Osteoblast (primary cell): Measurements from ENCODE around the gene EPHA10. TPM values are rescaled to one million over a fixed set of nuclear protein-coding genes. Genes with fewer than 3 reads are reported as not detected.

Experiments
- DNase-seq: peaks from one replicate; pipeline ENCODE4 v3.0.0; 2011; ENCODE audit warnings: low spot score, mixed read lengths; ENCODE audit not compliant: insufficient read length; ENCODE audit errors: missing footprints
- H2AFZ ChIP-seq: 2 replicates; pipeline ENCODE4 v1.6.0; 2011; ENCODE audit warnings: mild to moderate bottlenecking, low read length
- H3K27ac ChIP-seq: 2 replicates; pipeline ENCODE4 v1.5.1; 2011; ENCODE audit warnings: mild to moderate bottlenecking, low read depth, low read length, moderate library complexity
- H3K27me3 ChIP-seq: 2 replicates; pipeline ENCODE4 v1.6.0; 2012; ENCODE audit warnings: mild to moderate bottlenecking, control low read depth, inconsistent platforms, low read length, moderate library complexity; ENCODE audit not compliant: insufficient read depth
- H3K36me3 ChIP-seq: 2 replicates; pipeline ENCODE4 v1.5.1; 2011; ENCODE audit warnings: mild to moderate bottlenecking, low read length, control low read depth, moderate library complexity; ENCODE audit not compliant: insufficient read depth
- H3K4me1 ChIP-seq: 2 replicates; pipeline ENCODE4 v1.5.1; 2011; ENCODE audit warnings: mild to moderate bottlenecking, low read length, control low read depth, moderate library complexity; ENCODE audit not compliant: insufficient read depth
- H3K4me2 ChIP-seq: 2 replicates; pipeline ENCODE4 v1.6.0; 2011; ENCODE audit warnings: mild to moderate bottlenecking, low read length; ENCODE audit not compliant: insufficient read depth
- H3K4me3 ChIP-seq: fragments of 200-600 bp; sonication (generic); 3 replicates; pipeline ENCODE4 v1.5.1; 2012; ENCODE audit warnings: mild to moderate bottlenecking, low read length, inconsistent platforms; ENCODE audit not compliant: insufficient read depth
- H3K79me2 ChIP-seq: 2 replicates; pipeline ENCODE4 v1.6.0; 2012; ENCODE audit warnings: mild to moderate bottlenecking, low read length, control low read depth, inconsistent platforms; ENCODE audit not compliant: insufficient read depth
- H3K9me3 ChIP-seq: 2 replicates; pipeline ENCODE4 v1.5.1; 2011; ENCODE audit warnings: low read depth, low read length, control low read depth
- H4K20me1 ChIP-seq: 2 replicates; pipeline ENCODE4 v1.6.0; 2012; ENCODE audit warnings: mild to moderate bottlenecking, low read length, control low read depth; ENCODE audit not compliant: insufficient read depth
- total RNA-seq: library from RNA; depleted of rRNA; stranded (reverse); fragments of >200 nt; gene quantifications from 2 replicates; pipeline ENCODE4 v1.2.3, GENCODE V29; 2012
- TF ChIP-seq, protein P1 (sequence below): IDR thresholded peaks from 2 replicates; pipeline ENCODE4 v1.5.1; 2011; ENCODE audit warnings: mild to moderate bottlenecking, low read depth, low read length, moderate library complexity; ENCODE audit errors: extremely low read depth

Gene EPHA10
- total RNA-seq, 1 donor: not detected

- no peaks in the 10 kb centered on the region for H3K9me3 ChIP-seq
- no peak overlapping the region for H3K4me2 ChIP-seq
- DNase-seq: peak; percentile 94
- H3K79me2 ChIP-seq: peaks cover 53% of the 10 kb centered on the region
- H3K27me3 ChIP-seq: no peaks in the 10 kb centered on the region
- H3K4me1 ChIP-seq: peaks cover 29% of the 10 kb centered on the region
- peaks cover 32% of the 10 kb centered on the region for H3K36me3 ChIP-seq
- no peak overlapping the region for H3K4me3 ChIP-seq
- no peak overlapping the region for H2AFZ ChIP-seq
- TF ChIP-seq, protein P1, sequence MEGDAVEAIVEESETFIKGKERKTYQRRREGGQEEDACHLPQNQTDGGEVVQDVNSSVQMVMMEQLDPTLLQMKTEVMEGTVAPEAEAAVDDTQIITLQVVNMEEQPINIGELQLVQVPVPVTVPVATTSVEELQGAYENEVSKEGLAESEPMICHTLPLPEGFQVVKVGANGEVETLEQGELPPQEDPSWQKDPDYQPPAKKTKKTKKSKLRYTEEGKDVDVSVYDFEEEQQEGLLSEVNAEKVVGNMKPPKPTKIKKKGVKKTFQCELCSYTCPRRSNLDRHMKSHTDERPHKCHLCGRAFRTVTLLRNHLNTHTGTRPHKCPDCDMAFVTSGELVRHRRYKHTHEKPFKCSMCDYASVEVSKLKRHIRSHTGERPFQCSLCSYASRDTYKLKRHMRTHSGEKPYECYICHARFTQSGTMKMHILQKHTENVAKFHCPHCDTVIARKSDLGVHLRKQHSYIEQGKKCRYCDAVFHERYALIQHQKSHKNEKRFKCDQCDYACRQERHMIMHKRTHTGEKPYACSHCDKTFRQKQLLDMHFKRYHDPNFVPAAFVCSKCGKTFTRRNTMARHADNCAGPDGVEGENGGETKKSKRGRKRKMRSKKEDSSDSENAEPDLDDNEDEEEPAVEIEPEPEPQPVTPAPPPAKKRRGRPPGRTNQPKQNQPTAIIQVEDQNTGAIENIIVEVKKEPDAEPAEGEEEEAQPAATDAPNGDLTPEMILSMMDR: peak; percentile 92
- peaks cover 35% of the 10 kb centered on the region for H4K20me1 ChIP-seq
- H3K27ac ChIP-seq: peak overlapping the region; percentile 66
Measured at GRCh38 chr1:37811027-37811655, 46.2 kb upstream of the EPHA10 start.

GRCh38 chr1:37809942-37810341 is 45.0 kb upstream of the EPHA10 start:
- H3K4me2 ChIP-seq: peak overlapping the region; percentile 46

DNA sequence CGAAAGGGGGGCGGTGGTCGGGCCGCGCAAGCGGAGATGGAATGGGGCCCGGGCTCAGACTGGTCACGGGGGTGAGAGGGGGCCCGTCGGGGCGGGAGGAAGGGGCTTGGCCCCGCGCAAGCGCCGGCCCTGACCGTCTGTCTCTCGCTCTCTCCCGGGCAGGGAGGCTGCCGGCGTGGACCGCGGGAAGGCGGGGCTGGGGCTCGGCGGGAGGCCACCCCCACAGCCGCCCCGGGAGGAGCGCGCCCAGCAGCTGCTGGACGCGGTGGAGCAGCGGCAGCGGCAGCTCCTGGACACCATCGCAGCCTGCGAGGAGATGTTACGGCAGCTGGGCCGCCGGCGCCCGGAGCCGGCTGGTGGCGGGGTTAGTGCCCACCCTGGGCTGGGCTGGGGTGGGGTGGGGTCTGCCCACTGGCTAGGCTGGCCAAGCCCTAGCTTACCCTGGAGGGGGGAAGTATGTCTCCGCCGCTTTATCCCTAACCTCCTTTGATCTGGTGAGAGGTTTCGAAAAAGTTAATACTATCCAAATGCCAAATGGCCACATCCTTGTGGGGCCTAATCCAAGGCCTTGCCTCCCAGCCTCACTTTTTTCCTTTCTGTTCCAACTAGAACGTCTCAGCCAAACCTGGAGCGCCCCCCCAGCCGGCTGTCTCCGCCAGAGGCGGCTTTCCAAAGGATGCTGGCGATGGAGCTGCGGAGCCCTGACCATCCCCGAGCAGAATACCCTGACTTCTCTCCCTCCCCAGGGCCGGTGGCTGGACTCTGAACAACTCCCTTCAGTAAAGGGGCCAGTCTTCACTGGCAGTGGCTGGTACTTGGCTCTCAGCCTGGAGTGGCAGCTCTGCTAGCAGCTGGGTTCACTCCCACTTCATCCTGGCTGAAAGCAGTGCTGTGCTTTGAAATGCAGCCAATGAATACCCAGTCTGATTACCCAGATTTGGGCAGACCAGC is 43.7 kb upstream of the EPHA10 start:
- DNase-seq: peak; percentile 100
- Histone ChIP-seq H3K79me2 (peaks cover 54% of the 10 kb centered on the region), H3K9me3 (no peaks in the 10 kb centered on the region), H4K20me1 (peaks cover 48% of the 10 kb centered on the region), H3K27me3 (no peaks in the 10 kb centered on the region), H3K4me1 (peaks cover 29% of the 10 kb centered on the region), H3K4me2 (peak overlapping the region; percentile 67), H3K27ac (peak overlapping the region; percentile 66), H2AFZ (peak overlapping the region; percentile 11), H3K4me3 (peak overlapping the region; percentile 92), H3K36me3 (peaks cover 44% of the 10 kb centered on the region)
- TF ChIP-seq, protein P1: peak; percentile 6

More at GRCh38 chr1:37809942-37810341, 45.0 kb upstream of the EPHA10 start:
- Histone ChIP-seq H4K20me1 (peaks cover 44% of the 10 kb centered on the region), H3K27me3 (no peaks in the 10 kb centered on the region), H3K36me3 (peaks cover 34% of the 10 kb centered on the region), H3K9me3 (no peaks in the 10 kb centered on the region), H3K79me2 (peaks cover 62% of the 10 kb centered on the region), H3K4me3 (no peak overlapping the region), H2AFZ (no peak overlapping the region), H3K27ac (peak overlapping the region; percentile 66), H3K4me1 (peaks cover 29% of the 10 kb centered on the region)
- DNase-seq: no peak
- TF ChIP-seq, protein P1: no peak
